Upper lobe of left lung (tissue), 6 donors: ENCODE measurements around the gene MYCBPAP. TPM values are rescaled to one million over a fixed set of nuclear protein-coding genes. Genes with fewer than 3 reads are reported as not detected.

ENCODE experiments used
- ATAC-seq, 2 donors: fragments of 200-7000 bp; cut with Tn5 transposase; one replicate each; pipeline ENCODE4 v1.9.1; 2022; ENCODE audit warnings: mild to moderate bottlenecking in 2 of 2, moderate library complexity in 2 of 2; ENCODE audit not compliant: low FRiP score in 2 of 2
- DNase-seq, 2 donors: peaks; one replicate each; pipeline ENCODE4 v3.0.0-alpha.2; 2019 to 2020
- H3K27ac ChIP-seq, 4 donors: fragments of 200-600 bp; sonication (generic); one replicate each; pipeline ENCODE4 v1.5.1; 2016 to 2019
- H3K27me3 ChIP-seq, 4 donors: fragments of 200-600 bp; sonication (generic); one replicate each; pipeline ENCODE4 v1.5.1; 2017 to 2019
- H3K36me3 ChIP-seq, 4 donors: fragments of 200-600 bp; sonication (generic); one replicate each; pipeline ENCODE4 v1.5.1; 2016 to 2019
- H3K4me1 ChIP-seq, 4 donors: fragments of 200-600 bp; sonication (generic); one replicate each; pipeline ENCODE4 v1.5.1; 2018 to 2019
- H3K4me3 ChIP-seq, 4 donors: fragments of 200-600 bp; sonication (generic); one replicate each; pipeline ENCODE4 v1.5.1; 2017 to 2019; ENCODE audit warnings: mild to moderate bottlenecking in 2 of 4, moderate library complexity in 1 of 4
- H3K9me3 ChIP-seq, 4 donors: fragments of 200-600 bp; sonication (generic); one replicate each; pipeline ENCODE4 v1.5.1; 2018 to 2019
- EP300 ChIP-seq, 4 donors: sonication (generic); formaldehyde crosslinking; IDR thresholded peaks; one replicate each; pipeline ENCODE4 v1.5.1; 2017; ENCODE audit warnings: antibody characterized with exemption in 4 of 4, control low read depth in 2 of 4
- POLR2A ChIP-seq, 4 donors: fragments of 450-650 bp; IDR thresholded peaks; one replicate each; pipeline ENCODE4 v1.5.1; 2016 to 2017; ENCODE audit warnings: antibody characterized with exemption in 4 of 4, mild to moderate bottlenecking in 2 of 4
- POLR2AphosphoS5 ChIP-seq, 2 donors: sonication (generic); formaldehyde crosslinking; IDR thresholded peaks; one replicate each; pipeline ENCODE4 v1.5.1; 2017; ENCODE audit warnings: antibody characterized with exemption in 2 of 2
- WGBS, 2 donors: methylation state at CpG; one replicate each; pipeline ENCODE4 v1.1.5; 2017 to 2018; 5-methylcytosine and 5-hydroxymethylcytosine counted together
- total RNA-seq, 6 donors: library from RNA; depleted of rRNA in 4 of 6; stranded (reverse); fragments of >200 nt in 4 of 6; gene quantifications; one replicate each; pipeline versions ENCODE4 v1.1.0 to v1.2.1, GENCODE V29; 2016 to 2021
- TF ChIP-seq, protein P1 (sequence below), 6 experiments: fragments of 450-650 bp in 4 of 6; fragments of 200-600 bp in 2 of 6; sonication (generic) in 2 of 6; IDR thresholded peaks; one replicate each; pipeline ENCODE4 v1.5.1; 2016 to 2019; ENCODE audit warnings: antibody characterized with exemption in 6 of 6
- donor health status: DM: no; HTN: no; CAD: no; lungs with moderate emphysema.
- donor health status: DM: no; HTN: yes; CAD: no; lungs with severe emphysema.

The MYCBPAP gene
- total RNA-seq, 6 donors from 2014 or later: 1.0 to 14.7 (median 4.2) TPM

DNA sequence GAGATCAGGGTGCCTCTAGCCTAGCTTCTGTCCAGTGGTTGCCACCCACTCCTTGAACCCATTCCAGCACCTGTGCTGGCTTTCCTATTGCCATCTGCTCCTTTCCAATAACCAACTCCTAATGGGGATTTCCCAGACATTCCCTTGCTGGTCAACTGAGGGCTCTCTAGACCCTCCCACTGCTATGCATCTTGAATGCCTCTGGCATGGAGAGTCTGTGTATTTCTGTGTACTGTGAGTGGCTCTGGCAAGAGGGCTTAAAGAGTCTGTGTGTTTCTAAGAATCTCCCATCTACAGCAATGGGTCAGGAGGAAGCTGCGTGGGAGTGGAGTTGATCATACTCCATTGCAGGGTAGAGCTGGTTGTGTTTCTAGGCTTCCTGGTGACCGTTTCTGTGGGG lies 13.3 kb downstream of the MYCBPAP start:
- 20 to 57% methylated on average over 1 to 2 of the region's 2 CpGs for WGBS, 2 donors
- H3K9me3 ChIP-seq: no peaks in the 10 kb centered on the region
- no peak for DNase-seq

DNA sequence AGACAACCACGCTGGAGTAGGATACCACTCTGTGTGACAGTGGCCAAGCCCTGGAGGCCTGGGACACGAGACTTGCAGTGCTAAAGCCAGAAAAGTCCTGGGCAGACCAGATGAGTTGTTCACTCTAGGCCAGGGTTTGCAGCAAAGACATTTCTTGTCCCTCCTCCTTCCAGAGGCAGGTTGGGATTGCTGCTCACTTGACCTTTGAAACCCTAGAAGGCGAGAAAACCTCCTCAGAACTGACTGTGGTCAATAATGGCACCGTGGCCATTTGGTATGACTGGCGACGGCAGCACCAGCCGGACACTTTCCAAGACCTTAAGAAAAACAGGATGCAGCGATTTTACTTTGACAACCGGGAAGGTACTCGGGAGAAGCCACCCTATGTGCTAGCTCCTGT lies 14.5 kb downstream of the MYCBPAP start:
- no peak overlapping the region for H3K4me3 ChIP-seq
- WGBS, 2 donors: 86 to 87% methylated on average over 10 of the region's 10 CpGs
- no peaks in the 10 kb centered on the region for H3K27me3 ChIP-seq
- DNase-seq (no peak), ATAC-seq (no peak)
- H3K4me1 ChIP-seq: no peaks in the 10 kb centered on the region
- no peaks in the 10 kb centered on the region for H3K36me3 ChIP-seq
- no peaks in the 10 kb centered on the region for H3K9me3 ChIP-seq
- TF ChIP-seq POLR2AphosphoS5 (IDR thresholded peaks at IDR 0.05) (no peak), EP300 (IDR thresholded peaks at IDR 0.05) (no peak), POLR2A (IDR thresholded peaks at IDR 0.05) (no peak)
- TF ChIP-seq, protein P1, sequence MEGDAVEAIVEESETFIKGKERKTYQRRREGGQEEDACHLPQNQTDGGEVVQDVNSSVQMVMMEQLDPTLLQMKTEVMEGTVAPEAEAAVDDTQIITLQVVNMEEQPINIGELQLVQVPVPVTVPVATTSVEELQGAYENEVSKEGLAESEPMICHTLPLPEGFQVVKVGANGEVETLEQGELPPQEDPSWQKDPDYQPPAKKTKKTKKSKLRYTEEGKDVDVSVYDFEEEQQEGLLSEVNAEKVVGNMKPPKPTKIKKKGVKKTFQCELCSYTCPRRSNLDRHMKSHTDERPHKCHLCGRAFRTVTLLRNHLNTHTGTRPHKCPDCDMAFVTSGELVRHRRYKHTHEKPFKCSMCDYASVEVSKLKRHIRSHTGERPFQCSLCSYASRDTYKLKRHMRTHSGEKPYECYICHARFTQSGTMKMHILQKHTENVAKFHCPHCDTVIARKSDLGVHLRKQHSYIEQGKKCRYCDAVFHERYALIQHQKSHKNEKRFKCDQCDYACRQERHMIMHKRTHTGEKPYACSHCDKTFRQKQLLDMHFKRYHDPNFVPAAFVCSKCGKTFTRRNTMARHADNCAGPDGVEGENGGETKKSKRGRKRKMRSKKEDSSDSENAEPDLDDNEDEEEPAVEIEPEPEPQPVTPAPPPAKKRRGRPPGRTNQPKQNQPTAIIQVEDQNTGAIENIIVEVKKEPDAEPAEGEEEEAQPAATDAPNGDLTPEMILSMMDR (IDR thresholded peaks at IDR 0.05): no peak
- no peak overlapping the region for H3K27ac ChIP-seq

More for the DNA sequence above, 13.3 kb downstream of the MYCBPAP start:
- TF ChIP-seq EP300 (IDR thresholded peaks at IDR 0.05) (no peak), POLR2A (IDR thresholded peaks at IDR 0.05) (no peak), POLR2AphosphoS5 (IDR thresholded peaks at IDR 0.05) (no peak)
- TF ChIP-seq, protein P1 (IDR thresholded peaks at IDR 0.05): no peak
- no peak for ATAC-seq
- Histone ChIP-seq H3K27ac (no peak overlapping the region), H3K36me3 (no peaks in the 10 kb centered on the region), H3K4me3 (no peak overlapping the region), H3K4me1 (no peaks in the 10 kb centered on the region), H3K27me3 (no peaks in the 10 kb centered on the region)

DNA sequence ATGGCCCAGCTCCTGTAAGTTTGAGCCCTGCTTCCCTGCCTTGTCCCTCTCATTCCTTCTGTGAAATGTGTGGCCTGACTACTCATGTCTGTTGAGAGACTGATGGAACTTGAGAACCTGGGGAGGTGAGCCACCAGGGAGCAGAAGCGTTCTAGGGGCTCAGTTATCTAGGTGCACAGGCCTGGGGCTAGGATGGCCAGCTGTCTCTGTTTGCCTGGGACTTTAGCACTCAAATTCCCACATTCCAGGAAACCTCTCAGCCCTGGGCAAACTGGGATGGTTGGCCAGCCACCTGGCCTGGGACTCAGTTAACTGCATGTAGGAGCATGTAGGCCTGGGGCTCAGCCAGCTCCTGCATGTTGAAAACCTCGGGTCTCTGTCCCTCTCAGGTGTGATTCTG lies 15.0 kb downstream of the MYCBPAP start:
- WGBS, 2 donors: 83 to 97% methylated on average over 1 to 2 of the region's 2 CpGs
- DNase-seq: no peak
- no peak overlapping the region for H3K27ac ChIP-seq
- no peak for ATAC-seq
- H3K4me1 ChIP-seq: no peaks in the 10 kb centered on the region
- H3K9me3 ChIP-seq: no peaks in the 10 kb centered on the region
- no peaks in the 10 kb centered on the region for H3K36me3 ChIP-seq
- no peaks in the 10 kb centered on the region for H3K27me3 ChIP-seq
- TF ChIP-seq, protein P1 (IDR thresholded peaks at IDR 0.05): no peak
- no peak for TF ChIP-seq EP300 (IDR thresholded peaks at IDR 0.05)
- no peak for TF ChIP-seq POLR2A (IDR thresholded peaks at IDR 0.05)
- TF ChIP-seq POLR2AphosphoS5 (IDR thresholded peaks at IDR 0.05): no peak
- no peak overlapping the region for H3K4me3 ChIP-seq

DNA sequence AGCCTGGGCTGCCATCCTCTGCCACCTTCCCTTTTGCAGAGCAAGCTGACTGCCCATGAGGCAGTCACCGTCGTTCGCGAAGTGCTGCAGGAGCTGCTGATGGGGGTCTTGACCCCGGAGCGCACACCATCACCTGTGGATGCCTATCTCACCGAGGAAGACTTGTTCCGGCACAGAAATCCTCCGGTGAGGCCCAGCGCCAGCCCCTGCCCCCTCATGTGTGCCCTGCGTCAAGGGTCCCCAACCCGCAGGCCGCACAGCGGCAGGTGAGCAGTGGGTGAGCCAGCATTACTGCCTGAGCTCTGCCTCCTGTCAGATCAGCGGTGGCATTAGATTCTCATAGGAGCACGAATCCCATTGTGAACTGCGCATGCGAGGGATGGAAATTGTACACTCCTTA lies 16.6 kb downstream of the MYCBPAP start:
- DNase-seq (peak in 1 of 2 donors; percentile 72), ATAC-seq (no peak)
- WGBS, 2 donors: 87 to 89% methylated on average over 8 to 18 of the region's 18 CpGs
- Histone ChIP-seq H3K36me3 (no peaks in the 10 kb centered on the region), H3K4me3 (no peak overlapping the region), H3K9me3 (no peaks in the 10 kb centered on the region), H3K27ac (no peak overlapping the region), H3K27me3 (no peaks in the 10 kb centered on the region), H3K4me1 (no peaks in the 10 kb centered on the region)
- TF ChIP-seq POLR2AphosphoS5 (IDR thresholded peaks at IDR 0.05) (no peak), POLR2A (IDR thresholded peaks at IDR 0.05) (no peak), EP300 (IDR thresholded peaks at IDR 0.05) (no peak)
- TF ChIP-seq, protein P1 (IDR thresholded peaks at IDR 0.05): no peak

DNA sequence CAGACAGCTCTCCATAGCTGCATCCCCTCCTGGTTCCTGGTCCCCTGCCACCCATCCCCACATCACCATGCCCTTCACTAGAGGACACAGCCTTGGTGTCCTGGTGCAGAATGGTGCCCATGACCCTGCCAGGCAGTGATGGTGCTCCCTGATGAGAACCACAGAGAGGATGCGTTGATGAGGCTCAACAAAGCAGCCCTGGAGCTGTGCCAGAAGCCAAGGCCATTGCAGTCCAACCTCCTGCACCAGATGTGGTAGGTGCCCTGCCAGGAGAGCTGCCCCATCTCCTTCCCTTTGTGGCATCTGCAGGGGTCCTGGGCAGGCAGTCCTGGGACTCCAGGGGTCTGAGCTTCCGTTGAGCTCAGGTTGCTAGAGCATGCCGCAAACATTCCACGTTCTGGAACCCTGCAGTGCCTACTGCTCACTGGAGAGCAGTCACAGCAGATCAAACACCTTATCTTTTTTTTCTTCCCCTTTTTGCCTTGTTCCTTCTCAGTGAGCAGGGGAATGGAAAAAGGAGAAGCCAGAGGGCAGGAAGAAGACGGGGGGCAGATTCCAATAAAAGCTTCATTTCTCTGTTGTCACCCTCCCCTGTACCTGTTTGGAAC lies 19.0 kb downstream of the MYCBPAP start:
- no peak for DNase-seq
- Histone ChIP-seq H3K4me3 (no peak overlapping the region), H3K9me3 (no peaks in the 10 kb centered on the region), H3K27me3 (peaks cover 0 to 2% (median 0%) of the 10 kb centered on the region in 4 donors), H3K4me1 (peaks cover 3 to 4% (median 4%) of the 10 kb centered on the region in 4 donors), H3K36me3 (no peaks in the 10 kb centered on the region), H3K27ac (no peak overlapping the region)
- TF ChIP-seq EP300 (IDR thresholded peaks at IDR 0.05) (no peak), POLR2A (IDR thresholded peaks at IDR 0.05) (no peak), POLR2AphosphoS5 (IDR thresholded peaks at IDR 0.05) (no peak)
- TF ChIP-seq, protein P1 (IDR thresholded peaks at IDR 0.05): no peak
- no peak for ATAC-seq
- WGBS, 2 donors: 65 to 69% methylated on average over 4 of the region's 5 CpGs
